GM13976 (cell line): Measurements from ENCODE around the gene SCTR.

ENCODE experiments used
- DNase-seq: peaks from one replicate; pipeline ENCODE4 v3.0.0; 2012; ENCODE audit warnings: low spot score
- in situ Hi-C: fragments of 300-500 bp; cut with MboI; formaldehyde crosslinking; loops from one replicate; pipeline ENCODE4 v1.12.0; 2022; ENCODE audit warnings: low sequenced_read_pairs, mixed read lengths, inconsistent platforms; ENCODE audit not compliant: unreplicated experiment
- TF ChIP-seq, protein P1 (sequence below): IDR thresholded peaks from 2 replicates; pipeline ENCODE4 v1.5.1; 2012; ENCODE audit warnings: borderline replicate concordance, mild to moderate bottlenecking; ENCODE audit not compliant: insufficient read depth; ENCODE audit errors: extremely low read depth, missing control alignments, control extremely low read depth

The SCTR gene

DNA sequence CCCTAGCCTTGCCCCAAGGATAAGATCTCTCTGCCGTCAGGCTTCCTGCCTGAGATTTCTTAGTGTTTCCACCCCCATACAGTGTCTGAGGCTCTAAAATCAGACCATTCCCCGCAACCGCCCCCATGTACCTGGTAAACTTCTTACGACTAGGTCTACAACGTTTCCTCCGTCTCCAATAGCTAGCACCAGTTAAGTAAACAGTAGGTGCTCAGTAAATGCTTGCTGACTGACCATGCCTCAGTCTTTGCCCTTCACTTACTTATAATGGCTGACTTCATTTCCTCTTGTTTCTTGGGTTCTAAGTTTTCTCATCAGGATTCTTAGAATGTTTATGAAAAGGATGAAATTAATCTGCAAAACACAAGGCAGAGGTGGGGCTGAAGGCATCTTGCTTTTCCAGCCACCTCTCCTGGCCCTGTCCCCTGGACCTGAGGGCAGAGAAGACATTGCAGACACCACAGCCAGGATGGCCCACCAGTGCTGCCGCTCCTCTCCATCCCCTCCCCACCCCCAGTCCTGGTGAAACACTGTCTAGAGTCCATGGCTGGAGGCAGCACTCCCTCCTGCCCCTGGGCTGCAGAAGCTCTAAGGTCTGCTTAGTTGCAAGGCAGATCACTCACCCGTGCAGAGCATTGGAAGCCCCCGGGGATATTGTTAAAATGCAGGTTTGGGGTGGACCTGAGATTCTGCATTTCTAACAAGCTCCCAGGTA is 75.7 kb downstream of the SCTR start:
- in situ Hi-C loops: no loop called here
- TF ChIP-seq, protein P1, sequence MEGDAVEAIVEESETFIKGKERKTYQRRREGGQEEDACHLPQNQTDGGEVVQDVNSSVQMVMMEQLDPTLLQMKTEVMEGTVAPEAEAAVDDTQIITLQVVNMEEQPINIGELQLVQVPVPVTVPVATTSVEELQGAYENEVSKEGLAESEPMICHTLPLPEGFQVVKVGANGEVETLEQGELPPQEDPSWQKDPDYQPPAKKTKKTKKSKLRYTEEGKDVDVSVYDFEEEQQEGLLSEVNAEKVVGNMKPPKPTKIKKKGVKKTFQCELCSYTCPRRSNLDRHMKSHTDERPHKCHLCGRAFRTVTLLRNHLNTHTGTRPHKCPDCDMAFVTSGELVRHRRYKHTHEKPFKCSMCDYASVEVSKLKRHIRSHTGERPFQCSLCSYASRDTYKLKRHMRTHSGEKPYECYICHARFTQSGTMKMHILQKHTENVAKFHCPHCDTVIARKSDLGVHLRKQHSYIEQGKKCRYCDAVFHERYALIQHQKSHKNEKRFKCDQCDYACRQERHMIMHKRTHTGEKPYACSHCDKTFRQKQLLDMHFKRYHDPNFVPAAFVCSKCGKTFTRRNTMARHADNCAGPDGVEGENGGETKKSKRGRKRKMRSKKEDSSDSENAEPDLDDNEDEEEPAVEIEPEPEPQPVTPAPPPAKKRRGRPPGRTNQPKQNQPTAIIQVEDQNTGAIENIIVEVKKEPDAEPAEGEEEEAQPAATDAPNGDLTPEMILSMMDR: no peak
- DNase-seq: no peak

DNA sequence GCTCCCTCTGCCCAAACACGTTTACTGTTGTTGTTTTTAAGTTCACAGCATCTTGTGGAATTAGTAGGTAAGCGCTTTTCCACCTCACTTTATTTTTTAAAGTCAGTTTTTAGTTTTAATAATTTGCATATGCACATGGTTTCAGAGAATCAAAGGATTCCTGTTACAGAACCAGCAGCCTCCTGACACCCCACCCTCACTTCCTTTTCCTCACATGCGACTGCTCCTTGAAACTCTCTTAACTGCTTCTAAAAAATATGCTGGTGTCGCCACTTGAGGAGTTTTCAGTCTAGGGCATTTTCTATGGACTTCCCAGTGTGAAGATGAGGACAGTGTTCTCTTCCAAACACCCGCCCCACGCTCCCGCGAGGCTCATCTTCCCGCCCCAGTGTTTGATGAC is 78.2 kb downstream of the SCTR start:
- no peak for DNase-seq
- TF ChIP-seq, protein P1: no peak
- in situ Hi-C loops: no loop called here

DNA sequence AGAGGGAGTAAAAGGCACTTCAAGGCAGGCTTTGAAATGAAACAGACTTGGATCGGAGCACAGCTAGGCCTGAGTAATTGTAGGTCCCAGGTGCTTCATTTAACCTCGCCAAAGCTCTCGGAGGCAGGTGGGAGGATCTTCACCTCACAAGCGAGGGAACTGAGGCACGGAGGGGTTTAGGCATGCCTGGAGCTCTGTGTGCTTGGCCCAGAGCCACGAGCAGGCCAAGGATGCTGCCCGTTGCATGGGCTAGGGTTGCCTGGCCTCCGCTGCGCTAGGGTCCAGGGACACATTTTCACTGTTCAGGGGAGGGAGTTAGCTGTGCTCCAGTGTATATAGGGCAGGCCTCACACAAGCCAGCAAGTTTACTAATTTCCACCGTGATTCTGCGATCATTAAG is 81.4 kb downstream of the SCTR start:
- TF ChIP-seq, protein P1: no peak
- in situ Hi-C loops: no loop called here
- DNase-seq: no peak

DNA sequence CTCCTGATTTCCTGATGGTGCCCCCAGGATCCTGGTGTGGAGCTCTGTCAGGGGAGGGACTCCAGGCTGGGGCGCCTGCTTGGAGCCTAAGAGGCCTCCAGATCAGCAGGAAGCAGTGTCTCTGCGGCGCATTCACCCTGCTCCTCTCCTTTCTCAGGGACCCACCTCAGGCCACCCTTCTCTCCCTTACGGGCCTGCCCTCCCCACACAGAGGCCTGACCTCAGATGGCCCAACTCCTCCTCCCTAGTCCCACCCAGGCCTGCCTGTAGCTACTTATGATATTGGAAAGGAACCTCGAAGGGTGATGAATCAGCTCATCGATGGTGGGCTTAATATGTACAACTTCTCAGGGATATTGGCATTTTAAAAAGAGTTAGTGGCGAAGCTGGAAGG is 82.1 kb downstream of the SCTR start:
- TF ChIP-seq, protein P1: no peak
- in situ Hi-C loops: no loop called here
- no peak for DNase-seq

DNA sequence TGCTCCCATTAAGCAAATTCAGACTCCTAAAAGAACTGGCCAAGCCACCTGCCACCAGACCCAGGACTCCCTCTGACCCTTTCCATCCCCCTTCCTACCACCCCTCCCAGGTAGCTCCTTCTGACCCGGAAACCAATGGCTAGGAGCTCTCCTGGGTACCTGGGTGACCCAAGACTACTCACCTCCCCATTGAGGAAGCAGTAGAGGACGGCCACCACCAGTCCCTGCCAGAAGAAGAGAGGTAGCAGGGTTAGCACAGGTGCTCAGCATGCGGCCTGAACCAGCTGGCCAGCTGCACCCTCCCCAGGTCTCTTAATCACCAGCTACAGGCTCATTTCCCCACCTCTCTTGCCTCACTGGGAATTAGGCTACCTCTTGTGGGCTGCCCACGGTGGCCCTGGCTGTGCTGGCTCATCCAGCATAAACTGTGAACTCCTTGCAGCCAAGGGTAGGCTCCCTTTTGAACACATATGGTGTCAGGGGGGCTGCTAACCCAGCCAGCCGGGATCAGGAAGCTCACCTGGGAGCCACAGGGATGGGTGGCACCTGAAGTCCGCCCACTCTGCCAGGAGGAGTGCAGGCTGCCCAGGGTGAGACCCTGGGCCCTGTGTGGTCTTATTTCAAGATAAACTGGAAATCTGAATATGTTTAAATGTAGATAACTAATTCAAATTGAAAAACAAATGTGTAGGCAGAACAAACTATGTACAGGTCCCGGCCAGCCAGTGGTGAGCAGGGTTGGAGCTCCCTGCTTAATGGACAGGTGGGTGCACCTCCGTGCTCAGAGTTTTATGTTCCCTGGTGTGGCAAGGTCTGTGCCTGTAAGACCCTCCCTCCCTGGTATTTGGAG is 82.7 kb downstream of the SCTR start:
- DNase-seq: no peak
- in situ Hi-C loops: no loop called here
- TF ChIP-seq, protein P1: no peak

DNA sequence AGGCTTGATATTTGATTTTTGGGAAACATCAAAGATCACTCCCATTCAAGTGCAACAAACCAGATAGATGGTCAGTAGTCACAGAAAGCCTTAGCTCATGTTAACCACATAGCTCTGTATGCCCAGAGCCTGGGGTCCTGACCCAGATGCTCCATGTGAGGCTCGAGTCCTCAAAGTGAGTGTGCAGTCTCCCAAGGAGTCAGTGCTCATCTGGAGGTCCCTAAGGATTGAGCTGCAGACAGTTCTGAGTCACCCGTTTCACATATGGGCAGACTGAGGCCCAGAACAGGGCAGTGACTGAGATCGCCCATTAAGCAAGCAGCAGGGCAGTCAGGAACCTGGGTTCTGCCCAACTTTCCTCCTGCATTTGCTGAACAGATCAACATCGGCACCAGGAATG is 83.4 kb downstream of the SCTR start:
- TF ChIP-seq, protein P1: no peak
- in situ Hi-C loops: no loop called here
- DNase-seq: no peak
